Small intestine (tissue), 7 donors: ENCODE results near the gene ASPG. TPM values are rescaled to one million over a fixed set of nuclear protein-coding genes. Genes with fewer than 3 reads are reported as not detected.

Source experiments
- DNase-seq, 2 donors: peaks; one replicate each; pipeline versions ENCODE4 v3.0.0 to v3.0.0-alpha.2; 2013
- FAIRE-seq: peaks from 2 replicates; lab custom pipeline; 2012; peaks lifted over from hg19 to GRCh38; lab: Jason Lieb, UNC
- H3K27ac ChIP-seq, 3 donors: one replicate each; pipeline ENCODE4 v1.5.1; 2013; ENCODE audit warnings: low read length in 2 of 3, mild to moderate bottlenecking in 2 of 3, control low read depth in 1 of 3, inconsistent platforms in 1 of 3, low read depth in 1 of 3, moderate library complexity in 1 of 3
- H3K27me3 ChIP-seq, 3 donors: one replicate each; pipeline ENCODE4 v1.6.1; 2013; ENCODE audit warnings: low read length in 3 of 3, inconsistent platforms in 1 of 3; ENCODE audit not compliant: control insufficient read depth in 3 of 3, insufficient read depth in 3 of 3
- H3K36me3 ChIP-seq, 3 donors: one replicate each; pipeline ENCODE4 v1.6.1; 2013; ENCODE audit warnings: low read length in 3 of 3, inconsistent platforms in 1 of 3, low read depth in 1 of 3, mild to moderate bottlenecking in 1 of 3, moderate library complexity in 1 of 3; ENCODE audit not compliant: control insufficient read depth in 3 of 3, insufficient read depth in 2 of 3
- H3K4me1 ChIP-seq, 3 donors: one replicate each; pipeline ENCODE4 v1.6.1; 2013; ENCODE audit warnings: low read length in 2 of 3, inconsistent platforms in 1 of 3, low read depth in 1 of 3, mild to moderate bottlenecking in 1 of 3, moderate library complexity in 1 of 3; ENCODE audit not compliant: control insufficient read depth in 3 of 3, insufficient read depth in 2 of 3
- H3K4me3 ChIP-seq, 3 donors: one replicate each; pipeline ENCODE4 v1.5.1; 2013; ENCODE audit warnings: low read length in 3 of 3, control low read depth in 1 of 3, inconsistent platforms in 1 of 3, low read depth in 1 of 3, mild to moderate bottlenecking in 1 of 3, moderate library complexity in 1 of 3
- H3K9me3 ChIP-seq, 2 donors: one replicate each; pipeline ENCODE4 v1.6.1; 2013; ENCODE audit warnings: low read depth in 1 of 2, low read length in 1 of 2; ENCODE audit not compliant: control insufficient read depth in 2 of 2, insufficient read depth in 1 of 2
- WGBS, 3 donors: extraction: QIAGEN DNeasy Blood & Tissue Kit; methylation state at CpG; one replicate each; pipeline ENCODE4 v1.1.7; 2013; 5-methylcytosine and 5-hydroxymethylcytosine counted together
- polyA plus RNA-seq, 4 donors: library from polyadenylated mRNA; stranded (reverse) in 3 of 4; unstranded in 1 of 4; fragments of 200-250 nt in 3 of 4; fragments of 120-200 nt in 1 of 4; gene quantifications; one replicate each; pipeline versions ENCODE4 v1.2.1 to v1.2.3, GENCODE V29; 2013
- donor health status: healthy with polysubstance abuse.
- donor health status: control.
- donor health status: control.
- donor health status: Bipolar disorder and iron deficiency.
- donor health status: healthy.

Gene ASPG
- polyA plus RNA-seq, 4 donors: 0.43 to 16.7 (median 2.3) TPM

- H3K4me1 ChIP-seq: peaks cover 0 to 6% (median 0%) of the 10 kb centered on the region in 3 donors
- DNase-seq (no peak), FAIRE-seq (no peak)
- peaks cover 0 to 9% (median 0%) of the 10 kb centered on the region in 3 donors for H3K36me3 ChIP-seq
- H3K9me3 ChIP-seq: no peaks in the 10 kb centered on the region
- WGBS, 3 donors: 75 to 80% (median 77%) methylated on average over 26 to 28 of the region's 28 CpGs
- H3K27ac ChIP-seq: no peak overlapping the region
- no peaks in the 10 kb centered on the region for H3K27me3 ChIP-seq
- H3K4me3 ChIP-seq: no peak overlapping the region
These were observed 62.0 kb downstream of the ASPG start for GRCh38 chr14:104147346-104148125.

GRCh38 chr14:104148433-104149277, 63.2 kb downstream of the ASPG start:
- Histone ChIP-seq H3K27me3 (no peaks in the 10 kb centered on the region), H3K4me3 (no peak overlapping the region), H3K9me3 (no peaks in the 10 kb centered on the region), H3K4me1 (peaks cover 0 to 6% (median 0%) of the 10 kb centered on the region in 3 donors), H3K27ac (no peak overlapping the region), H3K36me3 (peaks cover 0 to 9% (median 0%) of the 10 kb centered on the region in 3 donors)
- 71 to 73% (median 73%) methylated on average over 18 to 22 of the region's 22 CpGs for WGBS, 3 donors
- DNase-seq (no peak), FAIRE-seq (no peak)

GRCh38 chr14:104149278-104149595, 63.7 kb downstream of the ASPG start:
- WGBS, 3 donors: 81 to 91% (median 85%) methylated on average over 10 to 11 of the region's 11 CpGs
- DNase-seq (no peak), FAIRE-seq (no peak)
- Histone ChIP-seq H3K36me3 (peaks cover 0 to 9% (median 0%) of the 10 kb centered on the region in 3 donors), H3K27ac (no peak overlapping the region), H3K9me3 (no peaks in the 10 kb centered on the region), H3K4me1 (peaks cover 0 to 6% (median 0%) of the 10 kb centered on the region in 3 donors), H3K27me3 (no peaks in the 10 kb centered on the region), H3K4me3 (no peak overlapping the region)

- DNase-seq (peak in 1 of 2 donors; percentile 14), FAIRE-seq (no peak)
- H3K36me3 ChIP-seq: peaks cover 0 to 9% (median 0%) of the 10 kb centered on the region in 3 donors
- no peaks in the 10 kb centered on the region for H3K27me3 ChIP-seq
- H3K9me3 ChIP-seq: no peaks in the 10 kb centered on the region
- peaks cover 0 to 6% (median 0%) of the 10 kb centered on the region in 3 donors for H3K4me1 ChIP-seq
- WGBS, 3 donors: 31 to 49% (median 36%) methylated on average over 9 to 12 of the region's 12 CpGs
- H3K4me3 ChIP-seq: no peak overlapping the region
- H3K27ac ChIP-seq: no peak overlapping the region
These were observed 64.2 kb downstream of the ASPG start for GRCh38 chr14:104149617-104150135.

GRCh38 chr14:104150136-104151025, 64.9 kb downstream of the ASPG start:
- FAIRE-seq (no peak), DNase-seq (peak in 1 of 2 donors; percentile 41)
- Histone ChIP-seq H3K4me3 (no peak overlapping the region), H3K9me3 (no peaks in the 10 kb centered on the region), H3K27me3 (no peaks in the 10 kb centered on the region), H3K36me3 (peaks cover 0 to 9% (median 0%) of the 10 kb centered on the region in 3 donors), H3K27ac (peak overlapping the region in 1 of 3 donors; percentile 38), H3K4me1 (peaks cover 0 to 6% (median 0%) of the 10 kb centered on the region in 3 donors)
- 45 to 59% (median 46%) methylated on average over 14 to 19 of the region's 19 CpGs for WGBS, 3 donors

- no peaks in the 10 kb centered on the region for H3K27me3 ChIP-seq
- FAIRE-seq (no peak), DNase-seq (no peak)
- no peaks in the 10 kb centered on the region for H3K9me3 ChIP-seq
- WGBS, 3 donors: 62 to 78% (median 63%) methylated on average over 4 to 5 of the region's 5 CpGs
- H3K4me3 ChIP-seq: no peak overlapping the region
- H3K27ac ChIP-seq: no peak overlapping the region
- H3K36me3 ChIP-seq: peaks cover 0 to 9% (median 0%) of the 10 kb centered on the region in 3 donors
- peaks cover 0 to 6% (median 0%) of the 10 kb centered on the region in 3 donors for H3K4me1 ChIP-seq
These were observed 65.5 kb downstream of the ASPG start for GRCh38 chr14:104151026-104151381.

- no peaks in the 10 kb centered on the region for H3K27me3 ChIP-seq
- no peak for FAIRE-seq
- peaks cover 0 to 6% (median 0%) of the 10 kb centered on the region in 3 donors for H3K4me1 ChIP-seq
- peaks cover 0 to 9% (median 0%) of the 10 kb centered on the region in 3 donors for H3K36me3 ChIP-seq
- DNase-seq: no peak
- H3K27ac ChIP-seq: no peak overlapping the region
- H3K4me3 ChIP-seq: no peak overlapping the region
- no peaks in the 10 kb centered on the region for H3K9me3 ChIP-seq
- 84 to 91% (median 87%) methylated on average over 29 to 34 of the region's 34 CpGs for WGBS, 3 donors
These were observed 66.2 kb downstream of the ASPG start for GRCh38 chr14:104151566-104152245.
